ENCODE data around the gene RBKS.
"Not testable (repeated sequence)": the region's sequence is repeated elsewhere in the genome, so short reads cannot be mapped to it uniquely, and the experiment has no call there.

The RBKS gene

GRCh38 chr2:27756091-27756490 is 134.1 kb downstream of the RBKS start:
- no peak for DNase-seq

GRCh38 chr2:27754831-27755230 is 135.4 kb downstream of the RBKS start:
- no peak for DNase-seq

- DNase-seq: peak; percentile 37
Observed at GRCh38 chr2:27754138-27754588, 136.0 kb downstream of the RBKS start.

GRCh38 chr2:27752551-27753237 is 137.5 kb downstream of the RBKS start:
- DNase-seq: peak; percentile 94

GRCh38 chr2:27751377-27751776 is 138.8 kb downstream of the RBKS start:
- no peak for DNase-seq

- not testable (repeated sequence) for DNase-seq
Observed at GRCh38 chr2:27748803-27749554, 141.2 kb downstream of the RBKS start.

- DNase-seq: no peak
Observed at GRCh38 chr2:27747827-27748352, 142.3 kb downstream of the RBKS start.

GRCh38 chr2:27746325-27746724 is 143.9 kb downstream of the RBKS start:
- DNase-seq: no peak

- DNase-seq: not testable (repeated sequence)
Observed at GRCh38 chr2:27745494-27745893, 144.7 kb downstream of the RBKS start.

GRCh38 chr2:27742571-27742970 is 147.6 kb downstream of the RBKS start:
- DNase-seq: no peak

- no peak for DNase-seq
Observed at GRCh38 chr2:27741673-27742072, 148.5 kb downstream of the RBKS start.

- DNase-seq: no peak
Observed at GRCh38 chr2:27739058-27739373, 151.2 kb downstream of the RBKS start.

GRCh38 chr2:27738349-27739057 is 151.7 kb downstream of the RBKS start:
- no peak for DNase-seq

GRCh38 chr2:27737676-27738348 is 152.4 kb downstream of the RBKS start:
- no peak for DNase-seq

GRCh38 chr2:27736890-27737204 is 153.3 kb downstream of the RBKS start:
- DNase-seq: no peak

GRCh38 chr2:27736031-27736889 is 153.9 kb downstream of the RBKS start:
- no peak for DNase-seq

- peak; percentile 21 for DNase-seq
Observed at GRCh38 chr2:27735263-27735904, 154.8 kb downstream of the RBKS start.

- DNase-seq: no peak
Observed at GRCh38 chr2:27734305-27734704, 155.9 kb downstream of the RBKS start.

Measured in NCI-H510A (cell line).